SK-N-SH treated with all-trans-retinoic acid at 6 μM for 48 hours (cell line): ENCODE measurements around the gene H2BK1.

Experiments
- ARNTL ChIP-seq: fragments of 450-650 bp; formaldehyde crosslinking; IDR thresholded peaks from 2 replicates; pipeline ENCODE4 v1.5.0; 2020; ENCODE audit warnings: low read depth, mild to moderate bottlenecking, moderate library complexity, borderline replicate concordance
- BACH2 ChIP-seq: fragments of 250-450 bp; sonication (Bioruptor Pico); IDR thresholded peaks from 2 replicates; pipeline ENCODE4 v1.9.0; 2021; ENCODE audit warnings: mild to moderate bottlenecking, borderline replicate concordance
- ESRRG ChIP-seq: fragments of 250-450 bp; sonication (Bioruptor Pico); IDR thresholded peaks from 2 replicates; pipeline ENCODE4 v1.6.1; 2021; ENCODE audit warnings: mild to moderate bottlenecking
- GLIS3 ChIP-seq: fragments of 250-450 bp; sonication (Bioruptor Pico); IDR thresholded peaks from 2 replicates; pipeline ENCODE4 v1.5.0; 2020; ENCODE audit warnings: mild to moderate bottlenecking, moderate library complexity
- ISL1 ChIP-seq: fragments of 250-450 bp; sonication (Bioruptor Pico); IDR thresholded peaks from 2 replicates; pipeline ENCODE4 v2.1.2; 2022; ENCODE audit warnings: mild to moderate bottlenecking, moderate library complexity
- OSR1 ChIP-seq: fragments of 250-450 bp; sonication (Bioruptor Pico); IDR thresholded peaks from 2 replicates; pipeline ENCODE4 v1.8.0; 2022; ENCODE audit warnings: moderate library complexity, mild to moderate bottlenecking, inconsistent platforms
- PATZ1 ChIP-seq: fragments of 250-450 bp; sonication (Bioruptor Pico); IDR thresholded peaks from 2 replicates; pipeline ENCODE4 v1.8.0; 2020; ENCODE audit warnings: mild to moderate bottlenecking, moderate library complexity, borderline replicate concordance
- PPARA ChIP-seq: fragments of 250-450 bp; sonication (Bioruptor Pico); IDR thresholded peaks from 2 replicates; pipeline ENCODE4 v1.5.0; 2020; ENCODE audit warnings: mild to moderate bottlenecking, borderline replicate concordance
- RARB ChIP-seq: fragments of 250-450 bp; sonication (Bioruptor Pico); IDR thresholded peaks from 2 replicates; pipeline ENCODE4 v1.8.0; 2021; ENCODE audit warnings: mild to moderate bottlenecking, moderate library complexity
- ZFP3 ChIP-seq: fragments of 250-450 bp; sonication (Bioruptor Pico); IDR thresholded peaks from 2 replicates; pipeline ENCODE4 v1.5.0; 2020; ENCODE audit warnings: mild to moderate bottlenecking, moderate library complexity
- ZFP30 ChIP-seq: fragments of 450-650 bp; formaldehyde crosslinking; IDR thresholded peaks from 2 replicates; pipeline ENCODE4 v1.5.0; 2022; ENCODE audit warnings: mild to moderate bottlenecking, moderate library complexity
- TF ChIP-seq, protein P1 (sequence below): fragments of 250-450 bp; sonication (Bioruptor Pico); IDR thresholded peaks from 2 replicates; pipeline ENCODE4 v1.5.1; 2020; ENCODE audit warnings: low read depth, mild to moderate bottlenecking, moderate library complexity
- TF ChIP-seq, protein P2 (sequence below): fragments of 250-450 bp; sonication (Bioruptor Pico); IDR thresholded peaks from 2 replicates; pipeline ENCODE4 v1.8.0; 2021; ENCODE audit warnings: low read depth, mild to moderate bottlenecking, moderate library complexity, borderline replicate concordance

GRCh38 chr7:151226875-151227782 lies 16.8 kb upstream of the H2BK1 start, which contains the start of gene ABCF2:
- TF ChIP-seq PATZ1 (no peak), ARNTL (CRISPR knock-in tag) (no peak), ISL1 (no peak), PPARA (no peak), OSR1 (CRISPR knock-in tag) (no peak), BACH2 (CRISPR knock-in tag) (no peak), RARB (CRISPR knock-in tag) (no peak), ZFP3 (CRISPR knock-in tag) (no peak; the same call in none of the 2 replicates), ZFP30 (CRISPR knock-in tag) (no peak), GLIS3 (no peak), ESRRG (CRISPR knock-in tag) (no peak)
- TF ChIP-seq, protein P1, sequence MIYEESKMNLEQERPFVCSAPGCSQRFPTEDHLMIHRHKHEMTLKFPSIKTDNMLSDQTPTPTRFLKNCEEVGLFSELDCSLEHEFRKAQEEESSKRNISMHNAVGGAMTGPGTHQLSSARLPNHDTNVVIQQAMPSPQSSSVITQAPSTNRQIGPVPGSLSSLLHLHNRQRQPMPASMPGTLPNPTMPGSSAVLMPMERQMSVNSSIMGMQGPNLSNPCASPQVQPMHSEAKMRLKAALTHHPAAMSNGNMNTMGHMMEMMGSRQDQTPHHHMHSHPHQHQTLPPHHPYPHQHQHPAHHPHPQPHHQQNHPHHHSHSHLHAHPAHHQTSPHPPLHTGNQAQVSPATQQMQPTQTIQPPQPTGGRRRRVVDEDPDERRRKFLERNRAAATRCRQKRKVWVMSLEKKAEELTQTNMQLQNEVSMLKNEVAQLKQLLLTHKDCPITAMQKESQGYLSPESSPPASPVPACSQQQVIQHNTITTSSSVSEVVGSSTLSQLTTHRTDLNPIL (CRISPR knock-in tag) = no peak
- TF ChIP-seq, protein P2, sequence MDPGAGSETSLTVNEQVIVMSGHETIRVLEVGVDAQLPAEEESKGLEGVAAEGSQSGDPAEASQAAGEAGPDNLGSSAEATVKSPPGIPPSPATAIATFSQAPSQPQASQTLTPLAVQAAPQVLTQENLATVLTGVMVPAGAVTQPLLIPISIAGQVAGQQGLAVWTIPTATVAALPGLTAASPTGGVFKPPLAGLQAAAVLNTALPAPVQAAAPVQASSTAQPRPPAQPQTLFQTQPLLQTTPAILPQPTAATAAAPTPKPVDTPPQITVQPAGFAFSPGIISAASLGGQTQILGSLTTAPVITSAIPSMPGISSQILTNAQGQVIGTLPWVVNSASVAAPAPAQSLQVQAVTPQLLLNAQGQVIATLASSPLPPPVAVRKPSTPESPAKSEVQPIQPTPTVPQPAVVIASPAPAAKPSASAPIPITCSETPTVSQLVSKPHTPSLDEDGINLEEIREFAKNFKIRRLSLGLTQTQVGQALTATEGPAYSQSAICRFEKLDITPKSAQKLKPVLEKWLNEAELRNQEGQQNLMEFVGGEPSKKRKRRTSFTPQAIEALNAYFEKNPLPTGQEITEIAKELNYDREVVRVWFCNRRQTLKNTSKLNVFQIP (CRISPR knock-in tag) = no peak
